Endothelial cell of umbilical vein (primary cell): ENCODE measurements around the gene SULF2. TPM values are rescaled to one million over a fixed set of nuclear protein-coding genes. Genes with fewer than 3 reads are reported as not detected.

ENCODE experiments used
- BruUV-seq: library from RNA; stranded (reverse); fragments of 400-500 nt; replicated peaks from 2 replicates; lab custom pipeline; 2021; lab: Mats Ljungman, UMichigan
- CTCF ChIA-PET: fragments of 300-600, 350-600 bp; sonication (Branson Sonifier 250); formaldehyde crosslinking; loops from one replicate; lab custom pipeline; 2021; ENCODE audit warnings: antibody characterized with exemption, inconsistent platforms; lab: Charles Lee
- POLR2A ChIA-PET: fragments of 300-600, 350-600 bp; sonication (Branson Sonifier 250); formaldehyde crosslinking; loops from one replicate; lab custom pipeline; 2021; ENCODE audit warnings: antibody characterized with exemption, inconsistent platforms; lab: Charles Lee
- DNase-seq: peaks from one replicate; pipeline ENCODE4 v3.0.0-alpha.2; 2011; ENCODE audit warnings: low read depth, low spot score
- FAIRE-seq: peaks from 2 replicates; lab custom pipeline; 2011; peaks lifted over from hg19 to GRCh38; lab: Jason Lieb, UNC
- H2AFZ ChIP-seq: 2 replicates; pipeline ENCODE4 v1.6.0; 2012; ENCODE audit warnings: low read depth, low read length, control low read depth, inconsistent platforms
- H3K27ac ChIP-seq: 2 replicates; pipeline ENCODE4 v1.5.1; 2011; ENCODE audit warnings: low read depth, mild to moderate bottlenecking, control low read depth, low read length, moderate library complexity; ENCODE audit not compliant: insufficient read depth
- H3K27me3 ChIP-seq, 2 experiments: 2 replicates each; pipeline versions ENCODE4 v1.6.0 to v1.6.1; 2011; ENCODE audit warnings: low read length in 2 of 2, mixed read lengths in 1 of 2; ENCODE audit not compliant: control insufficient read depth in 2 of 2, insufficient read depth in 2 of 2
- H3K36me3 ChIP-seq, 2 experiments: 2 replicates in 1 of 2; 3 replicates in 1 of 2; pipeline ENCODE4 v1.5.1; 2011; ENCODE audit warnings: low read length in 2 of 2, mild to moderate bottlenecking in 1 of 2, moderate library complexity in 1 of 2; ENCODE audit not compliant: control insufficient read depth in 2 of 2, insufficient read depth in 2 of 2; ENCODE audit errors: extremely low read depth in 1 of 2
- H3K4me1 ChIP-seq: 3 replicates; pipeline ENCODE4 v1.5.1; 2011; ENCODE audit warnings: mild to moderate bottlenecking, low read length; ENCODE audit not compliant: control insufficient read depth, insufficient read depth; ENCODE audit errors: extremely low read depth
- H3K4me2 ChIP-seq: 2 replicates; pipeline ENCODE4 v1.6.1; 2011; ENCODE audit warnings: low read length, control low read depth, mixed read lengths; ENCODE audit not compliant: insufficient read depth
- H3K4me3 ChIP-seq, 3 experiments: fragments of 200-600 bp in 1 of 3; sonication (generic), shearing (Covaris generic) in 1 of 3; replicated peaks in 1 of 3; 2 replicates each; pipeline ENCODE4 v1.5.1; 2011 to 2016; ENCODE audit warnings: control low read depth in 3 of 3, low read length in 3 of 3, mild to moderate bottlenecking in 2 of 3, inconsistent platforms in 1 of 3, low read depth in 1 of 3, moderate library complexity in 1 of 3; ENCODE audit not compliant: insufficient read depth in 1 of 3
- H3K79me2 ChIP-seq: 2 replicates; pipeline ENCODE4 v1.6.0; 2012; ENCODE audit warnings: low read length, inconsistent platforms; ENCODE audit not compliant: control insufficient read depth, insufficient read depth
- H3K9ac ChIP-seq: replicated peaks from 2 replicates; pipeline ENCODE3; 2011; ENCODE audit warnings: low read length, control low read depth; ENCODE audit not compliant: insufficient read depth; ENCODE audit errors: extremely low read depth
- H3K9me1 ChIP-seq: replicated peaks from 3 replicates; pipeline ENCODE4 v1.6.0; 2011; ENCODE audit warnings: mild to moderate bottlenecking, low read length; ENCODE audit not compliant: control insufficient read depth, insufficient read depth; ENCODE audit errors: extremely low read depth
- H3K9me3 ChIP-seq: replicated peaks from 2 replicates; pipeline ENCODE4 v1.5.1; 2012; ENCODE audit warnings: low read length, inconsistent platforms; ENCODE audit not compliant: control insufficient read depth, insufficient read depth
- H4K20me1 ChIP-seq: replicated peaks from 2 replicates; pipeline ENCODE3; 2011; ENCODE audit warnings: mild to moderate bottlenecking, low read length; ENCODE audit not compliant: control insufficient read depth, insufficient read depth; ENCODE audit errors: extremely low read depth
- CTCF ChIP-seq, 2 donors: IDR thresholded peaks; 1 replicate in 1 of 2; 2 replicates in 1 of 2; pipeline ENCODE4 v1.5.1; 2011; ENCODE audit warnings: low read length in 2 of 2, mild to moderate bottlenecking in 2 of 2, moderate library complexity in 2 of 2, control low read depth in 1 of 2, inconsistent platforms in 1 of 2, low read depth in 1 of 2; ENCODE audit not compliant: insufficient read depth in 1 of 2; ENCODE audit errors: extremely low read depth in 1 of 2
- EZH2 ChIP-seq: IDR thresholded peaks from 2 replicates; pipeline ENCODE4 v1.6.1; 2012; ENCODE audit warnings: borderline replicate concordance, low read depth, mild to moderate bottlenecking, moderate library complexity, low read length, inconsistent platforms; ENCODE audit not compliant: severe bottlenecking
- FOS ChIP-seq: IDR thresholded peaks from 2 replicates; pipeline ENCODE4 v1.6.1; 2011; ENCODE audit warnings: mild to moderate bottlenecking, low read length, moderate library complexity, borderline replicate concordance; ENCODE audit not compliant: insufficient read depth
- GATA2 ChIP-seq: IDR thresholded peaks from 2 replicates; pipeline ENCODE4 v1.7.0; 2011; ENCODE audit warnings: low read depth, mild to moderate bottlenecking, moderate library complexity, mixed read lengths, low read length; ENCODE audit not compliant: insufficient read length, insufficient read depth
- JUN ChIP-seq: IDR thresholded peaks from 2 replicates; pipeline ENCODE4 v1.6.1; 2011; ENCODE audit warnings: borderline replicate concordance, low read depth; ENCODE audit not compliant: insufficient read length, insufficient read depth
- MYC ChIP-seq: IDR thresholded peaks from one replicate; pipeline ENCODE4 v1.6.1; 2011; ENCODE audit warnings: mild to moderate bottlenecking, low read depth, low read length
- POLR2A ChIP-seq: IDR thresholded peaks from 2 replicates; pipeline ENCODE4 v1.6.1; 2012; ENCODE audit warnings: low read depth, mild to moderate bottlenecking, control low read depth, low read length
- POLR2AphosphoS5 ChIP-seq: IDR thresholded peaks from 2 replicates; pipeline ENCODE4 v1.6.1; 2012; ENCODE audit warnings: low read depth, mild to moderate bottlenecking, control low read depth, low read length, moderate library complexity; ENCODE audit not compliant: insufficient read depth
- dilution Hi-C: fragments of 300-500 bp; cut with MboI; formaldehyde crosslinking; loops from one replicate; pipeline ENCODE4 v1.15.0; 2019; ENCODE audit warnings: low sequenced_read_pairs; ENCODE audit not compliant: extremely low pct_ligation_motif_present
- intact Hi-C: fragments of 100-400 bp; cut with micrococcal nuclease; formaldehyde crosslinking; loops from one replicate; pipeline ENCODE4 v1.10.0; 2022
- polyA plus RNA-seq, 4 experiments: library from polyadenylated mRNA; depleted of rRNA in 3 of 4; stranded (reverse) in 3 of 4; unstranded in 1 of 4; fragments of >200 nt; gene quantifications; 2 replicates each; pipeline versions ENCODE4 v1.2.1 to v1.2.3, GENCODE V29; 2011 to 2012; ENCODE audit warnings: missing spikeins in 1 of 4
- total RNA-seq: library from RNA; stranded (reverse); gene quantifications from 2 replicates; pipeline ENCODE4 v1.2.3, GENCODE V29; 2021
- TF ChIP-seq, protein P1 (sequence below): IDR thresholded peaks from 2 replicates; pipeline ENCODE4 v1.6.1; 2011; ENCODE audit not compliant: insufficient read depth, insufficient read length

SULF2 gene
- total and polyA plus RNA-seq, 2 donors (not counting 3 experiments of a cell fraction or from before 2014, with no cell fraction given): 58.5 to 160 TPM

GRCh38 chr20:47696856-47697255 is 88.4 kb downstream of the SULF2 start:
- no peaks in the 10 kb centered on the region for H3K9me1 ChIP-seq
- H3K9ac ChIP-seq: no peak overlapping the region
- ChIA-PET POLR2A (no interaction called here), CTCF (no interaction called here)
- FAIRE-seq (no peak), DNase-seq (no peak)
- no peaks in the 10 kb centered on the region for H3K27me3 ChIP-seq
- no peaks in the 10 kb centered on the region for H3K36me3 ChIP-seq
- no peaks in the 10 kb centered on the region for H3K9me3 ChIP-seq
- TF ChIP-seq EZH2: no peak
- TF ChIP-seq, protein P1, sequence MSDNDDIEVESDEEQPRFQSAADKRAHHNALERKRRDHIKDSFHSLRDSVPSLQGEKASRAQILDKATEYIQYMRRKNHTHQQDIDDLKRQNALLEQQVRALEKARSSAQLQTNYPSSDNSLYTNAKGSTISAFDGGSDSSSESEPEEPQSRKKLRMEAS: no peak
- TF ChIP-seq POLR2A: no peak
- no peak for TF ChIP-seq FOS
- TF ChIP-seq GATA2: no peak
- TF ChIP-seq POLR2AphosphoS5: no peak
- no peak for TF ChIP-seq CTCF (IDR thresholded peaks at IDR 0.05; ENCODE audit: extremely low read depth in 1 of 2, insufficient read depth in 1 of 2, low read depth in 1 of 2, low read length in 2 of 2)
- TF ChIP-seq JUN: no peak
- TF ChIP-seq MYC: no peak
- H3K27ac ChIP-seq: no peak overlapping the region
- dilution Hi-C loops (no loop called here), intact Hi-C loops (no loop called here)
- no peak overlapping the region for H3K4me3 ChIP-seq
- H3K4me2 ChIP-seq: no peak overlapping the region
- BruUV-seq: no TSS peak
- H4K20me1 ChIP-seq: no peaks in the 10 kb centered on the region
- no peaks in the 10 kb centered on the region for H3K79me2 ChIP-seq
- H2AFZ ChIP-seq: no peak overlapping the region
- no peaks in the 10 kb centered on the region for H3K4me1 ChIP-seq
